Left lung (tissue), 10 donors: Measurements from ENCODE around the gene CALML3. TPM values are rescaled to one million over a fixed set of nuclear protein-coding genes. Genes with fewer than 3 reads are reported as not detected.
A peak's percentile ranks its signal among the peaks of the same experiment; 100 is the strongest.

Source experiments
- ATAC-seq: fragments of 200-7000 bp; cut with Tn5 transposase; one replicate; pipeline ENCODE4 v1.9.1; 2020; ENCODE audit warnings: moderate library complexity
- DNase-seq, 4 donors: peaks; one replicate each; pipeline ENCODE4 v3.0.0-alpha.2; 2013 to 2020
- H3K27ac ChIP-seq, 2 donors: fragments of 200-600 bp; sonication (generic) in 1 of 2; one replicate each; pipeline versions ENCODE4 v1.5.0 to v1.8.0; 2020 to 2021
- H3K27me3 ChIP-seq, 2 donors: fragments of 200-600 bp; sonication (generic) in 1 of 2; one replicate each; pipeline versions ENCODE4 v1.5.0 to v1.8.0; 2020 to 2021
- H3K36me3 ChIP-seq, 2 donors: fragments of 200-600 bp; sonication (generic) in 1 of 2; one replicate each; pipeline versions ENCODE4 v1.5.0 to v1.8.0; 2020 to 2021
- H3K4me1 ChIP-seq, 2 donors: fragments of 200-600 bp; one replicate each; pipeline ENCODE4 v1.8.0; 2021
- H3K4me3 ChIP-seq, 2 donors: fragments of 200-600 bp; sonication (generic) in 1 of 2; one replicate each; pipeline versions ENCODE4 v1.5.0 to v1.8.0; 2020 to 2021; ENCODE audit warnings: mild to moderate bottlenecking in 1 of 2
- H3K9me3 ChIP-seq, 2 donors: fragments of 200-600 bp; sonication (generic) in 1 of 2; one replicate each; pipeline versions ENCODE4 v1.5.0 to v1.8.0; 2020 to 2021
- intact Hi-C, 2 donors: fragments of 100-400 bp; cut with DNase I; formaldehyde crosslinking; loops; one replicate each; pipeline versions ENCODE4 v1.11.2 to v1.14.2; 2022
- polyA plus RNA-seq, 6 donors: library from polyadenylated mRNA; unstranded; fragments of 120-200 nt; gene quantifications; one replicate each; pipeline ENCODE4 v1.2.1, GENCODE V29; 2013; ENCODE audit not compliant: insufficient read length in 6 of 6
- total RNA-seq, 2 donors: library from RNA; stranded (reverse); fragmentation: NEBNext Ultra II Directional; extraction: Animal tissue kit (Norgen Biotek cat#: 25700); gene quantifications; one replicate each; pipeline ENCODE4 v1.2.1, GENCODE V29; 2021
- TF ChIP-seq, protein P1 (sequence below), 2 donors: fragments of 200-600 bp; sonication (generic) in 1 of 2; IDR thresholded peaks; one replicate each; pipeline versions ENCODE4 v1.5.0 to v1.8.0; 2021; ENCODE audit warnings: antibody characterized with exemption in 2 of 2
- donor health status: DM: no; HTN: yes; CAD: no.
- donor health status: DM: no; HTN: no; CAD: no.

CALML3 gene
- total and polyA plus RNA-seq, 8 donors = 0.28 to 0.87 (median 0.64) TPM; not detected in 2

- intact Hi-C loops = no loop called here
- H3K36me3 ChIP-seq = no peaks in the 10 kb centered on the region
- peak; percentile 46 for ATAC-seq
- TF ChIP-seq, protein P1, sequence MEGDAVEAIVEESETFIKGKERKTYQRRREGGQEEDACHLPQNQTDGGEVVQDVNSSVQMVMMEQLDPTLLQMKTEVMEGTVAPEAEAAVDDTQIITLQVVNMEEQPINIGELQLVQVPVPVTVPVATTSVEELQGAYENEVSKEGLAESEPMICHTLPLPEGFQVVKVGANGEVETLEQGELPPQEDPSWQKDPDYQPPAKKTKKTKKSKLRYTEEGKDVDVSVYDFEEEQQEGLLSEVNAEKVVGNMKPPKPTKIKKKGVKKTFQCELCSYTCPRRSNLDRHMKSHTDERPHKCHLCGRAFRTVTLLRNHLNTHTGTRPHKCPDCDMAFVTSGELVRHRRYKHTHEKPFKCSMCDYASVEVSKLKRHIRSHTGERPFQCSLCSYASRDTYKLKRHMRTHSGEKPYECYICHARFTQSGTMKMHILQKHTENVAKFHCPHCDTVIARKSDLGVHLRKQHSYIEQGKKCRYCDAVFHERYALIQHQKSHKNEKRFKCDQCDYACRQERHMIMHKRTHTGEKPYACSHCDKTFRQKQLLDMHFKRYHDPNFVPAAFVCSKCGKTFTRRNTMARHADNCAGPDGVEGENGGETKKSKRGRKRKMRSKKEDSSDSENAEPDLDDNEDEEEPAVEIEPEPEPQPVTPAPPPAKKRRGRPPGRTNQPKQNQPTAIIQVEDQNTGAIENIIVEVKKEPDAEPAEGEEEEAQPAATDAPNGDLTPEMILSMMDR (IDR thresholded peaks at IDR 0.05) = no peak
- no peak for DNase-seq
- no peaks in the 10 kb centered on the region for H3K4me1 ChIP-seq
- H3K4me3 ChIP-seq = no peak overlapping the region
- H3K9me3 ChIP-seq = peaks cover 0 to 10% of the 10 kb centered on the region in 2 donors
- H3K27me3 ChIP-seq = no peaks in the 10 kb centered on the region
- H3K27ac ChIP-seq = no peak overlapping the region
These were observed 31.1 kb upstream of the CALML3 start for GRCh38 chr10:5493691-5494090.

- intact Hi-C loops = no loop called here
- Histone ChIP-seq H3K4me1 (no peaks in the 10 kb centered on the region), H3K4me3 (no peak overlapping the region), H3K27me3 (no peaks in the 10 kb centered on the region), H3K27ac (no peak overlapping the region), H3K9me3 (peaks cover 0 to 10% of the 10 kb centered on the region in 2 donors), H3K36me3 (no peaks in the 10 kb centered on the region)
- no peak for ATAC-seq
- TF ChIP-seq, protein P1 (IDR thresholded peaks at IDR 0.05) = no peak
- DNase-seq = no peak
These were observed 30.1 kb upstream of the CALML3 start for GRCh38 chr10:5494611-5495010.

GRCh38 chr10:5496261-5497250 lies 28.2 kb upstream of the CALML3 start:
- DNase-seq = no peak
- Histone ChIP-seq H3K27ac (no peak overlapping the region), H3K9me3 (peaks cover 0 to 10% of the 10 kb centered on the region in 2 donors), H3K27me3 (no peaks in the 10 kb centered on the region), H3K4me1 (no peaks in the 10 kb centered on the region), H3K4me3 (no peak overlapping the region), H3K36me3 (no peaks in the 10 kb centered on the region)
- TF ChIP-seq, protein P1 (IDR thresholded peaks at IDR 0.05) = no peak
- intact Hi-C loops = no loop called here
- ATAC-seq = no peak

GRCh38 chr10:5497289-5497688 lies 27.5 kb upstream of the CALML3 start:
- no peaks in the 10 kb centered on the region for H3K4me1 ChIP-seq
- ATAC-seq = no peak
- H3K27me3 ChIP-seq = peaks cover 0 to 1% of the 10 kb centered on the region in 2 donors
- DNase-seq = no peak
- no peak overlapping the region for H3K4me3 ChIP-seq
- intact Hi-C loops = no loop called here
- peaks cover 0 to 5% of the 10 kb centered on the region in 2 donors for H3K9me3 ChIP-seq
- H3K36me3 ChIP-seq = no peaks in the 10 kb centered on the region
- no peak overlapping the region for H3K27ac ChIP-seq
- TF ChIP-seq, protein P1 (IDR thresholded peaks at IDR 0.05) = no peak

DNA sequence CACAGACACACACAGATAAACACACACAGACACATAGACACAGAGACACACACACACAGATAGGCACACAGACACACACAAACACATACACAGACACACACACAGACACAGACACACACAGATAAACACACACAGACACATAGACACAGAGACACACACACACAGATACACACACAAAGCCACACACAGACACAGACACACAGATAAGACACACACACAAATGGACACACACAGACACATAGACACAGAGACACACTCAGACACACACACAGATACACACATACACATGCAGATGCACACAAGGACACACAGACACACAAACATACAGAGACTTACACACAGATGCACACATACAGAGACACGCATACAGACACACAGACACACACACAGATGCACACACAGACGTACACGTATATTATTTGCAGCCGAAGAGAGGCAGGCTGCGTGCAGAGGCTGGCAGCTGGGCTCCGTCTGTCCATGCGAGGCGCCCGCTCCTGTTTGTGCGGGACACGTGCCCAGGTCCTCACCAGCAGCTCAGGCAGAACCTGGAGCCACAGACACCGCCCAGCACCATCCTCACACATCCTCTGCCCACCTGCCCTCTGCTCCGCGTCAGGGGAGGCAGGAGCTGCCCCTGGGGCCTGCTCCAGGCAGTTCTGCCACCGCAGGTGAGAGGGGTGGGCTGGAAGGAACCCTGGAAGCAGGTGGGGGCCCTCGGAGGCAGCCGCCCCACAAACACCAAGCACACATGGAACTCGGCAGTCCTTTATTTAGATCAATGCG lies 26.6 kb upstream of the CALML3 start:
- DNase-seq (no peak), ATAC-seq (no peak)
- H3K27ac ChIP-seq = no peak overlapping the region
- H3K9me3 ChIP-seq = no peaks in the 10 kb centered on the region
- H3K36me3 ChIP-seq = no peaks in the 10 kb centered on the region
- intact Hi-C loops = no loop called here
- H3K27me3 ChIP-seq = peaks cover 0 to 7% of the 10 kb centered on the region in 2 donors
- no peak overlapping the region for H3K4me3 ChIP-seq
- TF ChIP-seq, protein P1 (IDR thresholded peaks at IDR 0.05) = no peak
- H3K4me1 ChIP-seq = peaks cover 0 to 6% of the 10 kb centered on the region in 2 donors
